ENCODE data around the gene SMPD3. TPM values are rescaled to one million over a fixed set of nuclear protein-coding genes. Genes with fewer than 3 reads are reported as not detected.
A peak's percentile ranks its signal among the peaks of the same experiment; 100 is the strongest.

SMPD3 gene
- total RNA-seq, 1 donor from 2014 or later: 0.09 TPM

GRCh38 chr16:68328151-68328859 lies 120.0 kb downstream of the SMPD3 start:
- H3K9me3 Mint-ChIP-seq: no peaks in the 10 kb centered on the region
- intact Hi-C loops (cut with micrococcal nuclease): loop anchor here (1.0 kb wide), 3 partner anchors 18 to 88 kb away; partner anchors contain the start of gene SLC7A6OS
- peaks cover 37% of the 10 kb centered on the region for H3K36me3 Mint-ChIP-seq (ENCODE audit: low read depth)
- H3K4me3 Mint-ChIP-seq: no peak overlapping the region
- no peak overlapping the region for H3K27ac Mint-ChIP-seq
- DNase-seq: peak; percentile 94
- peaks cover 30% of the 10 kb centered on the region for H3K4me1 Mint-ChIP-seq
- H3K27me3 Mint-ChIP-seq: no peaks in the 10 kb centered on the region

GRCh38 chr16:68324780-68325357 lies 123.4 kb downstream of the SMPD3 start:
- no peak for DNase-seq
- Mint-ChIP-seq H3K4me3 (no peak overlapping the region), H3K27ac (no peak overlapping the region), H3K27me3 (no peaks in the 10 kb centered on the region), H3K9me3 (no peaks in the 10 kb centered on the region), H3K36me3 (ENCODE audit: low read depth) (peaks cover 34% of the 10 kb centered on the region), H3K4me1 (peaks cover 18% of the 10 kb centered on the region)
- intact Hi-C loops (cut with micrococcal nuclease): no loop called here

- Mint-ChIP-seq H3K27ac (no peak overlapping the region), H3K27me3 (no peaks in the 10 kb centered on the region), H3K4me3 (no peak overlapping the region), H3K9me3 (no peaks in the 10 kb centered on the region), H3K36me3 (ENCODE audit: low read depth) (peaks cover 36% of the 10 kb centered on the region), H3K4me1 (peaks cover 20% of the 10 kb centered on the region)
- intact Hi-C loops (cut with micrococcal nuclease): no loop called here
- DNase-seq: no peak
These were observed 124.0 kb downstream of the SMPD3 start for GRCh38 chr16:68324336-68324735.

- Mint-ChIP-seq H3K27ac (peak overlapping the region; percentile 76), H3K9me3 (no peaks in the 10 kb centered on the region), H3K4me1 (peaks cover 27% of the 10 kb centered on the region), H3K27me3 (no peaks in the 10 kb centered on the region), H3K4me3 (peak overlapping the region; percentile 30), H3K36me3 (ENCODE audit: low read depth) (peaks cover 49% of the 10 kb centered on the region)
- intact Hi-C loops (cut with micrococcal nuclease): loop anchor here (1.0 to 2.0 kb wide), 2 partner anchors 8 to 55 kb away; partner anchors contain the start of genes PRMT7 and SLC7A6
- DNase-seq: peak; percentile 69
These were observed 129.0 kb downstream of the SMPD3 start for GRCh38 chr16:68319185-68319908.

GRCh38 chr16:68313116-68313515 lies 135.2 kb downstream of the SMPD3 start:
- intact Hi-C loops (cut with micrococcal nuclease): no loop called here
- Mint-ChIP-seq H3K9me3 (no peaks in the 10 kb centered on the region), H3K27me3 (no peaks in the 10 kb centered on the region), H3K4me3 (no peak overlapping the region), H3K27ac (no peak overlapping the region), H3K36me3 (ENCODE audit: low read depth) (peaks cover 40% of the 10 kb centered on the region), H3K4me1 (peaks cover 34% of the 10 kb centered on the region)
- DNase-seq: no peak

GRCh38 chr16:68310774-68311511 lies 137.4 kb downstream of the SMPD3 start, which contains the start of the genes PRMT7 and SLC7A6OS:
Gene PRMT7, plus strand, starts transcription at chr16:68311019. Its CDS starts 4,961 bp downstream, at chr16:68315980.
Gene SLC7A6OS, minus strand, starts transcription at chr16:68310946. Its CDS starts 20 bp downstream, at chr16:68310926.
- peak; percentile 98 for DNase-seq
- peaks cover 37% of the 10 kb centered on the region for H3K4me1 Mint-ChIP-seq
- H3K9me3 Mint-ChIP-seq: no peaks in the 10 kb centered on the region
- H3K36me3 Mint-ChIP-seq (ENCODE audit: low read depth): peaks cover 37% of the 10 kb centered on the region
- peak within 1 kb of the TSS; percentile 89 for H3K4me3 Mint-ChIP-seq
- H3K27me3 Mint-ChIP-seq: no peaks in the 10 kb centered on the region
- intact Hi-C loops (cut with micrococcal nuclease): loop anchor here (1.0 to 2.0 kb wide), 4 partner anchors 8 to 47 kb away; partner anchors contain the start of gene SLC7A6
- peak within 1 kb of the TSS; percentile 86 for H3K27ac Mint-ChIP-seq

GRCh38 chr16:68310437-68310773 lies 137.9 kb downstream of the SMPD3 start:
- peaks cover 38% of the 10 kb centered on the region for H3K36me3 Mint-ChIP-seq (ENCODE audit: low read depth)
- intact Hi-C loops (cut with micrococcal nuclease): loop anchor here (1.0 to 2.0 kb wide), 2 partner anchors 18 to 22 kb away; no protein-coding TSS in a partner anchor
- H3K9me3 Mint-ChIP-seq: no peaks in the 10 kb centered on the region
- H3K4me1 Mint-ChIP-seq: peaks cover 34% of the 10 kb centered on the region
- no peak for DNase-seq
- no peaks in the 10 kb centered on the region for H3K27me3 Mint-ChIP-seq
- peak overlapping the region; percentile 86 for H3K27ac Mint-ChIP-seq
- H3K4me3 Mint-ChIP-seq: peak overlapping the region; percentile 89

- Mint-ChIP-seq H3K4me1 (peaks cover 33% of the 10 kb centered on the region), H3K36me3 (ENCODE audit: low read depth) (peaks cover 36% of the 10 kb centered on the region), H3K27me3 (no peaks in the 10 kb centered on the region), H3K27ac (peak overlapping the region; percentile 86), H3K9me3 (no peaks in the 10 kb centered on the region), H3K4me3 (peak overlapping the region; percentile 89)
- peak; percentile 75 for DNase-seq
- intact Hi-C loops (cut with micrococcal nuclease): loop anchor here (1.0 to 2.0 kb wide), 2 partner anchors 19 to 21 kb away; no protein-coding TSS in a partner anchor
These were observed 138.5 kb downstream of the SMPD3 start for GRCh38 chr16:68309799-68310198.

Other genes starting within 250 kb of the SMPD3 start
- gene ESRP2, start 212.4 kb downstream of the SMPD3 start, total RNA-seq: 0.07 and 0.09 TPM in 2 replicates
- gene PLA2G15, start 203.1 kb downstream of the SMPD3 start, total RNA-seq: 7.2 and 8.4 TPM in 2 replicates
- gene SLC7A6, start 184.0 kb downstream of the SMPD3 start, total RNA-seq: 103 and 106 TPM in 2 replicates
- gene SLC7A6OS, start 137.6 kb downstream of the SMPD3 start, total RNA-seq: 22.3 and 27.1 TPM in 2 replicates
- 69.7 and 72.2 TPM in 2 replicates for gene PRMT7, start 137.5 kb downstream of the SMPD3 start, total RNA-seq
- gene ZFP90, start 90.8 kb upstream of the SMPD3 start, total RNA-seq: 19.0 and 20.2 TPM in 2 replicates
- 0.19 and 0.37 TPM in 2 replicates for gene CDH3, start 196.8 kb upstream of the SMPD3 start, total RNA-seq

Measured in activated CD4-positive, alpha-beta T cell treated with anti-CD3 and anti-CD28 coated beads, Interleukin-2, amount 10 ng/mL, durations not matched to agents 24 days and 14 days (primary cell).